HG02840 (cell line): ENCODE results near the gene RRM1.
"Not testable (repeated sequence)": the region's sequence is repeated elsewhere in the genome, so short reads cannot be mapped to it uniquely, and the experiment has no call there.

Experiments used
- ATAC-seq: cut with Tn5 transposase; IDR thresholded peaks from one replicate; pipeline ENCODE4 v1.9.1; 2021; ENCODE audit warnings: mild to moderate bottlenecking, moderate library complexity, moderate number of reproducible peaks; ENCODE audit not compliant: unreplicated experiment, low FRiP score

The RRM1 gene

DNA sequence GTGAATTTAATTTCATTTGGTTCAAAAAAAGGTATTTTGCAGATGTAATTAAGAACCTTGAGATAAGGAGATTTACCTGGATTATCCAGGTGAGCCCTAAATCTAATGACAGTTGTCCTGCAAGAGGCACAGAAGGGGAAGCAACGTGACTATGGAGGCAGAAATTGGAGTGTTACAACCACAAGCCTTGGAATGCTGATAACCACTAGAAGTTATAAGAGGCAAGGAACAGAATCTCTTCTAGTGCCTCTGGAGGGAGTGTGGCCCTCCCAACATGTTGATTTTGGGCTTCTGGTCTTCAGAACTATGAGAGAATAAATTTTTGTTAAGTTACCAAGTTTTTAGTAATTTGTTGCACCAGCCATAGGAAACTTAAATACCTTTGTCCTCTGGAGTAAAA lies 32.8 kb downstream of the RRM1 start:
- ATAC-seq = no peak

DNA sequence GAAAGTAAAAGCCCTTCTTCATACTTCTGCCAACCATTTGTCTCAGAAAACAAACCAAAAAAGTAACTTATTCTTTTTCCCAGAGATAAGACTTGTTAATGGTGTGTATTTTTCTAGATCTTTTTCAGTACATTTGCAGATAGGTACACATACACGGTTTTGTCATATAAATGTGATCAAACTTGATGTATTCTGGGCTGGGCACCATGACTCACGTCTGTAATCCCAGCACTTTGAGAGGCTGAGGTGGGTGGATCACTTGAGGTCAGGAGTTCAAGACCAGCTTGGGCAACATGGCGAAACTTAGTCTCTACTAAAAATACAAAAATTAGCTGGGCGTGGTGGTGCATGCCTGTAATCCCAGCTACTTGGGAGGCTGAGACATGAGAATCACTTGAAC lies 35.6 kb downstream of the RRM1 start:
- not testable (repeated sequence) for ATAC-seq

DNA sequence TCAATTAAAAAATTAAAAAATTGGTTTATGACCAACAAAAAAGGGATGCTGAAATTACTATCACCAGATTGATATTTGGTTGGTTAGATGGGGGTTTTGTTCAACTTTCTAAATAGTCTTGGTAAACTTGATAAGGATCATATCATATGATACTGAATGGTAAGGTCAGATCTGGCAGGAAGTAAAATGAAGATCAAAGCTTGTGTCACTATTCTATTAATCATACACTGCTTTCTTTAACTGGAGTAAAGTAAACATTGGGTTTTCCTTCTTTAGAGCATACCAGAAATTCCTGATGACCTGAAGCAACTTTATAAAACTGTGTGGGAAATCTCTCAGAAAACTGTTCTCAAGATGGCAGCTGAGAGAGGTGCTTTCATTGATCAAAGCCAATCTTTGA lies 40.2 kb downstream of the RRM1 start:
- no peak for ATAC-seq

DNA sequence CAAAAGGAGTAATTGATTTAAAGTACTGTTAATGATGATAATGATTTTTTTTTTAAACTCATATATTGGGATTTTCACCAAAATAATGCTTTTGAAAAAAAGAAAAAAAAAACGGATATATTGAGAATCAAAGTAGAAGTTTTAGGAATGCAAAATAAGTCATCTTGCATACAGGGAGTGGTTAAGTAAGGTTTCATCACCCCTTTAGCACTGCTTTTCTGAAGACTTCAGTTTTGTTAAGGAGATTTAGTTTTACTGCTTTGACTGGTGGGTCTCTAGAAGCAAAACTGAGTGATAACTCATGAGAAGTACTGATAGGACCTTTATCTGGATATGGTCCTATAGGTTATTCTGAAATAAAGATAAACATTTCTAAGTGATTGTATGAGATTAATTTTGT lies 43.9 kb downstream of the RRM1 start:
- no peak for ATAC-seq

DNA sequence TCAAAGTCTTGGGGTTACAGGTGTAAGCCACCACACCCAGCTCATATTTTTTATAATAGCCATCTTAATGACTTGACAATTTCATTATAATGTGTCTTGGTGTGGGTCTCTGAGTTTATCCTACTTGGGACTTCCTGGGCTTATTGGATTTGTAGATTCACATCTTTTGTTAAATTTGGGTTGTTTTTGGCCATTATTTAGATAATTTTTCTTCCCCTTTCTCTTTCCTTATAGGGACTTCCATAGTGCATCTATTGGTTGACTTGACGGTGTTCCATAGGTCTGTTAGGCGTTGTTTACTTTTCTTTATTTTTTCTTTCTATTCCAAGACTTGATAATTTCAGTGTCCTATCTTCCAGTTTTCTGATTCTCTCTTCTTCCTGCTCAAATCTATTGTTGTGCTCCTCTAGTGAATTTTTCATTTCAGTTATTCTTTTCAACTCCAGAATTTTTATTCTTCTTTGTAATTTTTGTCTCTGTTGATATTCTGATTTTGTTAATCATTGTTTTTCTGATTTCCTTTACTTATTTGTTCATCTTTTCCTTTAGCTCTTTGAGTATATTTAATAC lies 45.6 kb downstream of the RRM1 start:
- ATAC-seq = no peak

DNA sequence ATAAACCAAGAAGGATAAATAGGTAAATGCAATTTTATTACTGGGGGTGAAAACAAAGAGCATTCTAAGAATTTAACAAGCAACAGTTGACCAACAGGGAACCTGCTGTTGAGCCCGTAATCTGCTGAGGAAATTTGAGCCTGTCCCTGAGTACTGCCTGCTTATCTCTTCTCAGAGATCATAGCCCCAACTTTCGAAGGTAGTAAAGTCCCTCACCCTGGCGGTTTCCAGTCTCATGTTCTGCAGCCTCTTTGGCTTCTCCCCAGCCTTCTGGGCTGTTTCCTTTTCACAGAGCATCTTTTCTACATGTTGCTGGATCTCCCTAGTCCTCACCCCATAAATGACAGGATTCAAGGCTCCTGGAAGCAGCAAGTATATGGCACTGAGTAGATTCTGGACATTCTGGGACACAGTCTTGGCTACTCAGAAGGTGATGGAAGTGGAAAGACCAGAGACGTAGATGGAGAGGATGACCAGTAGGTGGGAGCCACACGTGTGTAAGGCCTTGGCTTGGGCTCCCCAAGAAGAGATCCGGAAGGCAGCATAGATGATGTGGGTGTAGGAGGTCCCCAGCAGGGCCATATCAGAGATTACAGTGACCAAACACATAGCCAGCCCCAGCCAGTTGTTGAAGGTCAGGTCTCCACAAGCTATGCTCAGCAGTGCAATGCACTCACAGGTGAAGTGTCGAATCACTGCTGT lies 51.6 kb downstream of the RRM1 start:
- ATAC-seq = no peak

DNA sequence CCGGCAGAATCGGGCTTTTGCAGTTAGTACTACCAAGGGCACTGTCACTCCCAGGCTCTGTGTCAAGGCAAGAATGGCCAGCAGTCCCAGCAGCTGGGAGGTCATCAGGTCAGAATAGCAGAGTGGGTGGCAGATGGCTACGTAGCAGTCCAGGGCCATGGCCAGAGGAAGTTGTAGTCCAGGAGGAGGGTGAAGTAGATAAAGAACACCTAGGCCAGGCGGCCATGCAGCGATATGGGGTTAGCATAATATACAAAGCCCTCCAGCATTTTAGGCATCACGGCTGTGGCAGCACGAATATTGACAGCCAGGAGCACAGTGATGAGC lies 52.1 kb downstream of the RRM1 start:
- ATAC-seq = no peak

DNA sequence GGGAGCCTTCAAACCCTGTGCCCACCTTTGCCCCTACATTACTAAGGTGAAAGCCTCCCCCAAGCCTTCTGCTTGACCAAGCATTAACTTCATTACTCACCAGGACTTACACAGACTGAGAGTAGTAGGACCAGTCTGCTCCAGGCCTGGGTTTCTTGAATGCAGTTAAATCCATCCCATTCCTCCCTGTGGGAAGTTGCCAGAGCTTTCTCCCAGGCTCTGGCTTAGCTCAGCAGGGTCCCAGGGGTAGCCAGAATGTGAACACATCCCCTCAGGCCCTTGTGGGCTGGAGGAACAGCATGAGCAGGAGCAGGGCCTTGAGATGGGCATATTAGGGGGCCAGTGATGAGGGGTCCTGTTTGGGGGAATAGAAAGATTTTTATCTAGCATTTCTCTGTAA lies 59.9 kb downstream of the RRM1 start:
- ATAC-seq = no peak

DNA sequence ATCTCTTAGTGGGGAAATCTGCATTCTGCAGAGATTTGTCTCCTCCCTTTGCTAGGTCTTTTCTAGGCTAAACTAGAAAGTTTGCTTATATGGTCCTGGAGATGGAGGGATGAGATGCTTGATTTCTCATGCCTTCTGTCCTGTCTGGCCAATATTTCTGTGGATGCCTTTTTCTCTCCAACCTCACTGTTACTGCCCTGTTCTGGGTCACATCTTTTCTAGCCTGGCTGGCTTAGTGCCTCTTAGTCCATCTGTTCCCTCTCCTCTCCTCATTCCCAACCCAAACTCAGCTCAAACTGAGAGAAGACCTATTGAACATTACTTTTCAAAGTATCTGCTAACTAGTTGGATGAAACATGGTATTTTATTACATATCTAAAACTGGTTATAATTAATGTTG lies 62.0 kb downstream of the RRM1 start:
- ATAC-seq = no peak

DNA sequence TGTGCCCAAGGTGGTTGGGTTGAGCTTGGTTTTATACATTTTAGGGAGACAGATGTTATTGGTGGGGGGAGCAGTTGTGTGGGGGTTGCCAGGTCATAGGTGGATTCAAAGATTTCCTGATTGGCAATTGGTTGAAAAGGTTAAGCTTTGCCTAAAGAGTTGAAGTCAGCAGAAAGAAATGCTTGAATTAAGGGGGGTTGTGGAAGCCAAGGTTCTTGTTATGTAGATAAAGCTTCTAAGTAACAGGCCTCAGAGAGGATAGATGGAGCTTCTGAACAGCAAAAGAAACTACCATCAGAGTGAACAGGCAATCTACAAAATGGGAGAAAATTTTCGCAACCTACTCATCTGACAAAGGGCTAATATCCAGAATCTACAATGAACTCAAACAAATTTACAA lies 64.2 kb downstream of the RRM1 start:
- not testable (repeated sequence) for ATAC-seq

DNA sequence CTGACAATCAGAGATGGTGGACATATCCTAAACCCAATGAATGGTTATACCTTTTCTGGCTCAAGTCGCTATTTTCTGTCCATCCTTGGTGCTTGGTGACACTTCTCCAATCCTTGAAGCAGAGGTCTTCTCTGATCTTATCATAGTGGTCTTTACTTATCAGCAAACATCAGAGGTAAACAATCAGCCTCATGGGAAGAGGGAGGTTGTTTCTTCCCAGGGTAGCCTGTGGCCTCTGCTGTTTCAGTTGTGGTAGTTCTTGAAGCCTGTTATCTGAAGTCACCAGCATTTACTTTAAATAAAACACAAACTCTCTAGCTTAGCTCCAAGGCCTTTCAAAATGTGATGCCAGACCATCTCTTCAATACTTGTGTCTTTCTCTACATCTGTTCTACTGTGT lies 66.7 kb downstream of the RRM1 start:
- ATAC-seq = no peak

DNA sequence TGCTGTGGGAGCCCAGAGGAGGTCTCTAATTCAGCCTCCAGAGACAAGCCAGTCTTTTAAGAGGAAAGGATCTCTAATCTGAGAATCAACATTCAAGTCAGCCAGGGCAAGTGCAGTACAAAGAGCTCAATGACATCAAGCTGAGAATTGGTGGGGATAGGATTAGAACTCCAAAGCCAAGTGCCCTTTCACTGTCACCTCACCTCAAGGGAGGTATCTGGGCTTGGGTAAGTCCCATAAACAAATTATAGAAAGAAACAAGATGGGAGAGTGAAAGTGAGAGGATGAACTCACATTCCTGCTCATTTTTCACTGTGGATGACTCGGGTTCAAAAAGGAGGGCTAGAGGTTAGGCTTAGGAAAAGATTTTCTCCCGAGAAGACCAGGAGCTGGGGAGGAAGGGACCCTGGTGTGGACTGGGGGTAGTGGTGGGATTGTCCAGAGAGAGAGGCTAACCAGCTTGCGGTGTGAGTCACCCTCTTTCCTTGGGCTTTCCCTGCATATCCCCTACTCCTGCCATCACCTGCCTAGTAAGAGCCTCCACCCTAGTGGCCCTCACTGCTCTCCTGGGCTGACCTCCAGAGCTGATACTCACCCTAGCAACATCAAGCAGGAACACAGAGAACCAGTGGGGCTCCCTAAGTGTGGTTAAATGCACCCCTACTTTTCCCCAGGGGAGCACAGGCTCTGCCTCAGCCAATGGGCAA lies 70.4 kb downstream of the RRM1 start:
- ATAC-seq = no peak

DNA sequence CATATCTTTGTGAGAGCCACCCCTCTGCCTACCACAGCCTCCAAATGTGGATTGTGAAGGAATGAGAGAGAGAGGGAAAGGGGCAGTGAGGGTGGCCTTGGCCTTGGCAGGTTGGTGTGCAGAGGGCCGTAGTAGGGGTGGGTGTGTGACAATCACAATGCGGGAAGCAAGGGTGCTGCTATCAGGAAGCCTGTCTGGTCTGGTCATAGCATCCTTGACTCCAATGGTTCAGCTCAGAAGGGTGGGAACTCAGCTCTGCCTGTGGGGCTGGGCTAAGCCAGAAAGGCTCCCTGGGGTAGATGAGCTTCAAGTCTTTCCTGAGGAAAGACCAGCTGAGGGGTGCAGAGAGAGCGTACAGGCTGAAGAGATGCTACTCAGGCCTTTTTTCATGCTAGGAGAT lies 72.7 kb downstream of the RRM1 start:
- no peak for ATAC-seq

DNA sequence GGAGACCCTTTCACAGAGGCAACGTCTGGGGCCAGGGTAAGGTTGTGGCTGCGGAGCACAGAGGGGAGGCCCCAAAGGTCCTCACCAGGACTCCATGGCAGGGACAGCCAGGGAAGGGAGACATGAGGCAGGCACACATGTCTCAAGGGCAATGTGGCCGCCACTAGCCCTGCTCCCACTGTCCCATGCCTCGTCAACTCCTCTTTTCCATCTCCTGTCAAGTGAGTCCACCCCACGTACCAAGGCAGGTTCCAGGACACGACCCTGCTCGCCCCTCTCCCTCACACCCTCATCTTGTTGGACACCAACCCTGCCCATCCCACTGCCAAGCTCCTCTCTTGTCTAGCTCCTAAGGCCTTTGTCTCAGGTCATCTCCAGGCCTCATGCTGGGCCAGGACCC lies 73.2 kb downstream of the RRM1 start:
- no peak for ATAC-seq

DNA sequence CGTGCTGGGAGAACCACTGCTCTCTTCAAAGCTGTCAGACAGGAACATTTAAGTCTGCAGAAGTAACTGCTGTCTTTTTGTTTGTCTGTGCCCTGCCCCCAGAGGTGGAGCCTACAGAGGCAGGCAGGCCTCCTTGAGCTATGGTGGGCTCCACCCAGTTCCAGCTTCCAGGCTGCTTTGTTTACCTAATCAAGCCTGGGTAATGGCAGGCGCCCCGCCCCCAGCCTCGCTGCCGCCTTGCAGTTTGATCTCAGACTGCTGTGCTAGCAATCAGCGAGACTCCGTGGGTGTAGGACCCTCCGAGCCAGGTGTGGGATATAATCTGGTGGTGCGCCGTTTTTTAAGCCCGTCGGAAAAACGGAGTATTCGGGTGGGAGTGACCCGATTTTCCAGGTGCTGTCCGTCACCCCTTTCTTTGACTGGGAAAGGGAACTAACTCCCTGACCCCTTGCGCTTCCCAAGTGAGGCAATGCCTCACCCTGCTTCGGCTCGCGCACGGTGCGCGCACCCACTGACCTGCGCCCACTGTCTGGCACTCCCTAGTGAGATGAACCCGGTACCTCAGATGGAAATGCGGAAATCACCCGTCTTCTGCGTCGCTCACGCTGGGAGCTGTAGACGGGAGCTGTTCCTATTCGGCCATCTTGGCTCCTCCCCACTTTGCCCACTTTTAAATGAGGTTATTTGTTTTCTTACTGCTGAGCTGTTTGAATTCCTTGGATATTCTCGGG lies 81.2 kb downstream of the RRM1 start:
- ATAC-seq = not testable (repeated sequence)

DNA sequence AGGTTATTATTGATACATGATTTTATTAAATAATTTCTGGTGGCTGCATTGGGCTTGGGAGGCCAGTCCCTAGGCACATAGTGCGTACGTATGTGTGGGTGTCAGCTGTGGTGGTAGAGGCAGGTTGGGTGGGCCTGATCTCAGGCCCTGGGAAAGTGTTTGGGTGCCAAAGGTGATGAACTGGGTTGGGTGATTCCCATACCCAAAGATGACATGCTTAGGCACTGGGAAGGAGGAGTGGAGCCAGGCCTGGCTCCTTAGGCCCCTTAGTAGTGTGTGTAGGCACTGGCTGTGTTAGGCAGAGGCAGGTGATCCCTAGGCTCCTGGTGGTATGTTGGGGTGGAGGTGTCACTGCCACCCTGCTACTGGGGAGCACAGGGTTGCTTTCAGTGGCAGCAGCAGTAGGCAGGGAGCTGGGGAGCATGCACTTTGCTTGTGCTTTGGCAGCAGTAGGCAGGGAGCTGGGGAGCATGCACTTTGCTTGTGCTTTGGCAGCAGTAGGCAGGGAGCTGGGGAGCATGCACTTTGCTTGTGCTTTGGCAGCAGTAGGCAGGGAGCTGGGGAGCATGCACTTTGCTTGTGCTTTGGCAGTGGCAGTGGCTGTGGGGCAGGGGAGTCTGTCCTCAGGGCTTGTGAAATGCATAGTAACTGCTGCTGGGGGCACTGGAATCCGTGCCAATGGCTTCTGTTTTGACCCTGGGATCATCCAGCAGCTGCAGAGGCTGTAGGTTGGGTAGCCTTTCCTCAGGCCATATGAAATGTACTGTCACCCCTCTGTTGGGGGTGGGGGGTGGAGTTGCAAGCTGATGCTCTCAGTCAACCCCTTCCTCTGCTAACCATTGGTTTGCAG lies 84.4 kb downstream of the RRM1 start:
- no peak for ATAC-seq

DNA sequence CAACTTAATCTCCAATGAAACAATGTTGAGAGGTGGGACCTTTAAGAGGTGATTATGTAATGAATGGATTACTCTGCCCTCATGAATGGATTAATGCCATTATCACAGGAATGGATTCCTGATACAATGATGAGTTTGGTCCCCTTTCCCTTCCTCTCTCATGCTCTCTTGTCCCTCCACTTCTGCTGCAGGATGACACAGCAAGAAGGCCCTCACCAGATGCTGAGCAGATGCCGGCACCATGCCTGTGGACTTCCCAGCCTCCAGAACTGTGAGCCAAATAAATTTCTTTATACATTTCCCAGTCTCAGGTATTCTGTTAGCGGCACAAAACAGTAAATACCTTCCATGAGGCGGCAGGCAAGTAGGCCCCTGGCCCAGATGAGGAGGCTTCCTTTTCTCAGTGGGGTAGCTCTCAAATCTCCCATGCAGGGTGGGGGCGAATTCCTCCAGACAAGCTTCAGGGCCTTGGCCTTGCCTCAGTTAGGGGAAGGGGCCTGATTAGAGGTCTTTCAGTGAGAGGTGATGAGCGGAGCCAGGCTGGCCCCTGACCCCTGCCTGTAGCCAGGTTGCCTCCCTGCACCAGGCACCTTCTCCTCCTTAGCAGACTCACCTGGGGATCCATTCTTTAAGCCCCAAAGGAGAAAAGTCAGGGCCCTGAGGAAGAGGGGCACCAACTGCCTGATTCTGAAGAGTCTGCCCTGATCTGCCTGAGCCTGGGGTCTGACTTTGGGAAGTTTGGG lies 86.0 kb downstream of the RRM1 start:
- ATAC-seq = no peak

DNA sequence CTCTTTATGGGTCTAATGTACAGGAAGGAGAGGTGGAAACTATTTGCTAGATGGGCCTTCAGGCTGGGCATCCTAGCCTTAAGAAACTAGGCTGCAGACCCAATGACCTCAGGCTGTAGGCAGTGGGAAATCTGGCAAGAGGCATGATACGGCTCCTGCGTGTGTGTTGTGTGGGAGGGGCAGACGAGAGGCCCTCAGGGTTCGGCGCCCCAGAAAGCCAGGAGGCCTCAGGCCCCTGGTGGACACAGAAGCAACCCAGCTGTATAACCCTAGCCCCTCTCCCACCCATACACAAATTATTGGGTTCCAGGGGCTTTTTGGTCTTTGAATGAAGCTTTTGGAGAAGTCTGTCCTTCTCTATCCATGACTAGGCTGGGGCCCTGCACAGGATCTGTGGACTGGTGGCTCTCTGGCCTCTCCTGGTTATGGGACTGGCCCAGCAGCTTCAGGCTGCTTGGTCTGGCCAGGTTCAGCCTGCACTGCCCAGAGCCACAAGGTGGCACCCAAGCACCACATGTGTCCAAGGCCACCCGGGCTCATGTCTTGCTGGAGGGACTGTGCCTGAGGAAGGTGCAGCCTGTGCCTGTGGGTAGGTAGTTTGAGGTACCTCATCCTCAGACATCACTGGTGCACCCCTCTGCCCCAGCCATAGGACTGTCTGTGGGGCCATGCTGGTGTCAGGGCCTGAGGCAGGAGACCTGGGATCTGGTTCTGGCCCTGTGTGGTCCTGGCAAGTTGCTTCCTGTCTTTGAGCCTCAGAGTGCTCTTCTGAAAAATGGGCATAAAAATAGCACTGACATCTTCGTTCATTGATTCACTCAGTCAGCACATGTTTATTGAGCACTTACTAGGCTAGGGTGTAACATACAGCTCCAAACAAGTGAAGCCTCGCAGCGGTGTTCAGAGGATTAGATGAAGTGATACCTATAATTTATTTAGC lies 87.5 kb downstream of the RRM1 start:
- ATAC-seq = no peak
